Prostate gland (tissue), 2 donors: ENCODE data around the gene OSBPL3.

Experiments used
- POLR2A ChIP-seq: fragments of 450-650 bp; IDR thresholded peaks from one replicate; pipeline ENCODE4 v1.6.1; 2016; ENCODE audit warnings: antibody characterized with exemption, mild to moderate bottlenecking
- TF ChIP-seq, protein P1 (sequence below), 4 experiments: fragments of 200-600 bp in 2 of 4; fragments of 450-650 bp in 2 of 4; sonication (generic) in 2 of 4; IDR thresholded peaks; 1 replicate in 3 of 4; 2 replicates in 1 of 4; pipeline ENCODE4 v1.5.1; 2016 to 2019; ENCODE audit warnings: antibody characterized with exemption in 4 of 4, mild to moderate bottlenecking in 2 of 4, moderate library complexity in 2 of 4

DNA sequence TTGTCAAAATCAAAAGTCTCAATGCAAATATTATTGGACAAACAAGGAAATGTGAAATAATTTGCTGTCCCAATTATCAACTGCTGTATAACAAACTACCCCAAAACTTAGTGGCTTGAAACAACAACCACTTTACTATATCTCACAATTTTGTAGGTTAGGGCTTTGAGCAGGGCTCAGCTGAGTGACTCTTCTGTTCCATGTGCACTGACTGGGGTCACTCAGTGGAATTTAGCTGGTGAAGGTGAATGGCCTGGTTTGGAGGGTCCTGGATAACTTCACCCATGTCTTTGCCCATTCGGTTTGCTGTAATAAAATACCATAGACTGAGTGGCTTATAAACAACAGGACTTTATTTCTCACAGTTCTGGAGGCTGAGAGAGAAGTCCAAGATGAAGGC lies 219.0 kb downstream of the OSBPL3 start:
- TF ChIP-seq, protein P1, sequence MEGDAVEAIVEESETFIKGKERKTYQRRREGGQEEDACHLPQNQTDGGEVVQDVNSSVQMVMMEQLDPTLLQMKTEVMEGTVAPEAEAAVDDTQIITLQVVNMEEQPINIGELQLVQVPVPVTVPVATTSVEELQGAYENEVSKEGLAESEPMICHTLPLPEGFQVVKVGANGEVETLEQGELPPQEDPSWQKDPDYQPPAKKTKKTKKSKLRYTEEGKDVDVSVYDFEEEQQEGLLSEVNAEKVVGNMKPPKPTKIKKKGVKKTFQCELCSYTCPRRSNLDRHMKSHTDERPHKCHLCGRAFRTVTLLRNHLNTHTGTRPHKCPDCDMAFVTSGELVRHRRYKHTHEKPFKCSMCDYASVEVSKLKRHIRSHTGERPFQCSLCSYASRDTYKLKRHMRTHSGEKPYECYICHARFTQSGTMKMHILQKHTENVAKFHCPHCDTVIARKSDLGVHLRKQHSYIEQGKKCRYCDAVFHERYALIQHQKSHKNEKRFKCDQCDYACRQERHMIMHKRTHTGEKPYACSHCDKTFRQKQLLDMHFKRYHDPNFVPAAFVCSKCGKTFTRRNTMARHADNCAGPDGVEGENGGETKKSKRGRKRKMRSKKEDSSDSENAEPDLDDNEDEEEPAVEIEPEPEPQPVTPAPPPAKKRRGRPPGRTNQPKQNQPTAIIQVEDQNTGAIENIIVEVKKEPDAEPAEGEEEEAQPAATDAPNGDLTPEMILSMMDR (IDR thresholded peaks at IDR 0.05): no peak
- no peak for TF ChIP-seq POLR2A
